ENCODE results near the gene REXO1. TPM values are rescaled to one million over a fixed set of nuclear protein-coding genes. Genes with fewer than 3 reads are reported as not detected.

REXO1 gene
- total RNA-seq, 1 experiment from 2014 or later, result 25.8 TPM

GRCh38 chr19:1786668-1787067, 61.6 kb downstream of the REXO1 start:
- no peak overlapping the region for H3K4me3 ChIP-seq
- no peaks in the 10 kb centered on the region for H3F3A ChIP-seq (ENCODE audit: insufficient read depth, low read depth)
- no peaks in the 10 kb centered on the region; the same call in 1 of the 2 replicates for H3K9me3 ChIP-seq (ENCODE audit: insufficient read depth, low read depth)
- no peak overlapping the region for H3K4me2 ChIP-seq
- POLR2A ChIA-PET (ENCODE audit: unreplicated experiment), result no interaction called here
- no peak for TF ChIP-seq CTCF (conservative IDR thresholded peaks at IDR 0.05)
- no peak for TF ChIP-seq EZH2 (IDR thresholded peaks at IDR 0.05; ENCODE audit: low read depth)
- no TSS peak for BruUV-seq (replicated peaks)
- H3K9me2 ChIP-seq (ENCODE audit: insufficient read depth), result no peaks in the 10 kb centered on the region
- H3K4me1 ChIP-seq (replicated peaks; ENCODE audit: insufficient read depth), result no peaks in the 10 kb centered on the region
- CTCF ChIA-PET, result no interaction called here
- 0 out of 2 replicates have a peak, but pooled peaks cover 8% of the 10 kb centered on the region for H3K27me3 ChIP-seq (ENCODE audit: insufficient read depth, low read depth)
- H4K20me1 ChIP-seq (ENCODE audit: insufficient read depth), result no peaks in the 10 kb centered on the region
- intact Hi-C loops (cut with micrococcal nuclease; ENCODE audit: unreplicated experiment), result no loop called here
- H2AFZ ChIP-seq, result no peak overlapping the region
- no peaks in the 10 kb centered on the region for H3K79me2 ChIP-seq (ENCODE audit: low read depth)
- no peak overlapping the region for H3K27ac ChIP-seq
- no peak for DNase-seq
- no peaks in the 10 kb centered on the region for H3K36me3 ChIP-seq (ENCODE audit: low read depth)

GRCh38 chr19:1785310-1785709, 63.0 kb downstream of the REXO1 start:
- BruUV-seq (replicated peaks), result no TSS peak
- H3K4me1 ChIP-seq (replicated peaks; ENCODE audit: insufficient read depth), result no peaks in the 10 kb centered on the region
- no peak for DNase-seq
- H3K36me3 ChIP-seq (ENCODE audit: low read depth), result no peaks in the 10 kb centered on the region
- no peaks in the 10 kb centered on the region for H3K79me2 ChIP-seq (ENCODE audit: low read depth)
- intact Hi-C loops (cut with micrococcal nuclease; ENCODE audit: unreplicated experiment), result no loop called here
- no peak overlapping the region for H3K27ac ChIP-seq
- H3K27me3 ChIP-seq (ENCODE audit: insufficient read depth, low read depth), result 0 out of 2 replicates have a peak, but pooled peaks cover 8% of the 10 kb centered on the region
- no peaks in the 10 kb centered on the region for H3F3A ChIP-seq (ENCODE audit: insufficient read depth, low read depth)
- CTCF ChIA-PET, result no interaction called here
- TF ChIP-seq EZH2 (IDR thresholded peaks at IDR 0.05; ENCODE audit: low read depth) (no peak), CTCF (conservative IDR thresholded peaks at IDR 0.05) (no peak)
- H3K9me3 ChIP-seq (ENCODE audit: insufficient read depth, low read depth), result no peaks in the 10 kb centered on the region; the same call in 1 of the 2 replicates
- no peak overlapping the region for H2AFZ ChIP-seq
- no peak overlapping the region for H3K4me3 ChIP-seq
- POLR2A ChIA-PET (ENCODE audit: unreplicated experiment), result no interaction called here
- H3K4me2 ChIP-seq, result no peak overlapping the region
- no peaks in the 10 kb centered on the region for H3K9me2 ChIP-seq (ENCODE audit: insufficient read depth)
- no peaks in the 10 kb centered on the region for H4K20me1 ChIP-seq (ENCODE audit: insufficient read depth)

GRCh38 chr19:1783874-1784273, 64.4 kb downstream of the REXO1 start:
- Histone ChIP-seq H3K27me3 (ENCODE audit: insufficient read depth, low read depth) (0 out of 2 replicates have a peak, but pooled peaks cover 8% of the 10 kb centered on the region), H3K4me1 (replicated peaks; ENCODE audit: insufficient read depth) (no peaks in the 10 kb centered on the region), H3K4me3 (no peak overlapping the region), H3K9me2 (ENCODE audit: insufficient read depth) (no peaks in the 10 kb centered on the region), H3K79me2 (ENCODE audit: low read depth) (no peaks in the 10 kb centered on the region), H3K9me3 (ENCODE audit: insufficient read depth, low read depth) (no peaks in the 10 kb centered on the region; the same call in 1 of the 2 replicates), H2AFZ (no peak overlapping the region), H3K27ac (no peak overlapping the region), H3K4me2 (no peak overlapping the region), H4K20me1 (ENCODE audit: insufficient read depth) (no peaks in the 10 kb centered on the region), H3F3A (ENCODE audit: insufficient read depth, low read depth) (no peaks in the 10 kb centered on the region), H3K36me3 (ENCODE audit: low read depth) (no peaks in the 10 kb centered on the region)
- no TSS peak for BruUV-seq (replicated peaks)
- TF ChIP-seq CTCF (conservative IDR thresholded peaks at IDR 0.05) (no peak), EZH2 (IDR thresholded peaks at IDR 0.05; ENCODE audit: low read depth) (no peak)
- POLR2A ChIA-PET (ENCODE audit: unreplicated experiment), result no interaction called here
- DNase-seq, result no peak
- intact Hi-C loops (cut with micrococcal nuclease; ENCODE audit: unreplicated experiment), result no loop called here
- CTCF ChIA-PET, result no interaction called here

Data from PC-9 (cell line).